Choroid plexus epithelial cell (primary cell): ENCODE data around the gene RPUSD4.

Experiments used
- DNase-seq: peaks from one replicate; pipeline ENCODE4 v3.0.0-alpha.2; 2010; ENCODE audit warnings: low read depth
- H3K4me3 ChIP-seq: 2 replicates; pipeline ENCODE4 v1.5.1; 2011; ENCODE audit warnings: low read depth, mild to moderate bottlenecking, control low read depth, low read length, moderate library complexity
- TF ChIP-seq, protein P1 (sequence below): conservative IDR thresholded peaks from 2 replicates; pipeline ENCODE4 v1.5.1; 2011; ENCODE audit warnings: low read depth, mild to moderate bottlenecking, control low read depth, inconsistent platforms, low read length, moderate library complexity

Gene RPUSD4

DNA sequence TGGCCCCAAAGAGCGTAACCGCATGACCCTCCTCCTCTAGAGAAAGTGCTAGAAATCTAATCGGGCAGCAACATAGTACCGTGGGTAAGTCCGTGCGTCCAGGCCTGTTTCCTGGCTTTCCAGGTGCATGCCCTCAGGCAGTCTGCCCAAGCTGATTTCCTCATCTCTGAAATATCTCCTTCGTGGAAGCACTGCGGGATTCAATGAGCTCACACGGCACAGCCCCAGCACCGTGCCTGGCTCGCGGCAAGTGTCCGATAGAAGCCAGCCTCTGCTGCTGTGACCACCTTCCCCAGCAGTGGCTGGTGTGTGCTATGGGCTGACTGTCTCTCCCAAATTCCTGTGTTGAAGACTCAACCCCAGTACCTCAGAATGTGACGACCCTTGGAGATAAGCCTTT is 20.7 kb downstream of the RPUSD4 start:
- TF ChIP-seq, protein P1, sequence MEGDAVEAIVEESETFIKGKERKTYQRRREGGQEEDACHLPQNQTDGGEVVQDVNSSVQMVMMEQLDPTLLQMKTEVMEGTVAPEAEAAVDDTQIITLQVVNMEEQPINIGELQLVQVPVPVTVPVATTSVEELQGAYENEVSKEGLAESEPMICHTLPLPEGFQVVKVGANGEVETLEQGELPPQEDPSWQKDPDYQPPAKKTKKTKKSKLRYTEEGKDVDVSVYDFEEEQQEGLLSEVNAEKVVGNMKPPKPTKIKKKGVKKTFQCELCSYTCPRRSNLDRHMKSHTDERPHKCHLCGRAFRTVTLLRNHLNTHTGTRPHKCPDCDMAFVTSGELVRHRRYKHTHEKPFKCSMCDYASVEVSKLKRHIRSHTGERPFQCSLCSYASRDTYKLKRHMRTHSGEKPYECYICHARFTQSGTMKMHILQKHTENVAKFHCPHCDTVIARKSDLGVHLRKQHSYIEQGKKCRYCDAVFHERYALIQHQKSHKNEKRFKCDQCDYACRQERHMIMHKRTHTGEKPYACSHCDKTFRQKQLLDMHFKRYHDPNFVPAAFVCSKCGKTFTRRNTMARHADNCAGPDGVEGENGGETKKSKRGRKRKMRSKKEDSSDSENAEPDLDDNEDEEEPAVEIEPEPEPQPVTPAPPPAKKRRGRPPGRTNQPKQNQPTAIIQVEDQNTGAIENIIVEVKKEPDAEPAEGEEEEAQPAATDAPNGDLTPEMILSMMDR = no peak
- DNase-seq = no peak
- H3K4me3 ChIP-seq = no peak overlapping the region

DNA sequence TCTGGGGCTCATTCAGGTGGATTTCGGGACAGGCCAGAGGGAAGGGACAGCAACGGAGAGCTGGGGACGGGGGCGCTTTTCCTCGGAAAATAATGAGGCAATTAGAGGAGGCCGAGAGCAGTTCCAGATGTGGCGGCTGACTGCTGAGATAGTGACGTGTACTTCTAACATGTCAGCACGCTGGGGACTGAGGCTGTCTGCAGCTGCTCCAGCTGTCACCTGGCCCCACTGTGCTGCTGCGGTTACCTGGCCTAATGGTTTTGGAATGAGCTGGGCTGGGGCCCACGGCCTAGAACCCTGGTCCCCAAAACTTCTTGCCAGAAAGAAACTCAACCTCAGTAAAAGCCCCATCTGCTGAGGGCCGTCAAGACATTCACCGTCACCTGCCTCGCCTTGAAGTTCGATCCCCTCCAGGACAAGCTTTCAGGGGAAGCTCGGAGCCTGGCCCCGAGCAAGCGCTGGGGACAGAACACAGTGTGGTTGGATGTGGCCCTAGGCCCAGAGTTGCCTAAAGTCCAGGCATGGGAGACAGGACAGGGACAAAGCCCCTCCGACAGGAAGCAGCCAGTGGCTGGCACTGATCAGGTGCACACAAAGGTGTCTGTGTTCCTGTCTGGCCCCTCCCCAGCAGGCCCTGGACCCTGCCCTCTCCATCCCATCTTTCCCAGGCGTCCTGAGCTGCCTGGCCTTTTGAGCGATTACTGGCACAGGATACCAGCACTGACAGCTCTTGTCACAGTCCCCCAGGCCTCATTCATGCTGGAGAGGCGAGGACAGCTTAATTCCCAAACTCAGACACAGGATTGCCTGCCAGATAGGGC is 22.1 kb downstream of the RPUSD4 start:
- no peak for DNase-seq
- no peak overlapping the region for H3K4me3 ChIP-seq

DNA sequence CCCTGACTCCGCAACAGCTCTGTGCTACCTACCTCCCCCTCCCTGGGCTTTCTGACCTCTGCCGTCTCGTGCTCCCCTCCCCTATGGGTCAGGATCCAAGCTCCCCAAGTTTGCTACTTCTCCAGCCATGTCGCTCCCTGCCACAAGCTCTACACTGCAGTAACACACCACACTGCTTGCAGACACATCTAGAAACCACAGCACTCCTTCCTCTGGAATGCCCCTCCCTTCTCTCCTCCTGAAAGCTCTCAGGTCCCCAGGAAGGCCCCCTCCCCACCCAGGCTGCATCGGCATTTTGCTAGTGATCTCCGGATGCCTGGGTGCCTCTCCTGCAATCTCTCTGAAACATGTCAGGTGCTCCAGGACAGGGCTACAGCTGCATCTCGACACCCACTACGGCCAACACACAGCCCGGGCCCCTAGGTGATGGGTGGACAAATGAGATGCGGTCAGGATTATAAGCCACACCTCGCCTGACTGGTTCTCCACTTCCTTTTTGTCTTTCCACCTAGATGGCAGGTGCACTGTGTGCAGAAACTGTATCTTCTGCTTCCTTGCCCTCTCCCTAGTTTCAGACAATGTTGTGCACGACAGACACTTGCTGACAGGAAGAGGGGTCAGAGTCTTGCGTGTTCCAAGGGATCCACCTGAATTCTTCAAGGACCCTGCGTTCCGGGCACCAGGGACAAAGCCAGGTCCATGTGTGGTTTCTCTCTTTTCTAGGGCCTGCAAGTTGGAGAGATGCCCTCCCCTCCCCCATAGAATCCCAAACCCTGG is 22.9 kb downstream of the RPUSD4 start:
- no peak for DNase-seq

More for the DNA sequence above, 22.1 kb downstream of the RPUSD4 start:
- TF ChIP-seq, protein P1 = no peak

DNA sequence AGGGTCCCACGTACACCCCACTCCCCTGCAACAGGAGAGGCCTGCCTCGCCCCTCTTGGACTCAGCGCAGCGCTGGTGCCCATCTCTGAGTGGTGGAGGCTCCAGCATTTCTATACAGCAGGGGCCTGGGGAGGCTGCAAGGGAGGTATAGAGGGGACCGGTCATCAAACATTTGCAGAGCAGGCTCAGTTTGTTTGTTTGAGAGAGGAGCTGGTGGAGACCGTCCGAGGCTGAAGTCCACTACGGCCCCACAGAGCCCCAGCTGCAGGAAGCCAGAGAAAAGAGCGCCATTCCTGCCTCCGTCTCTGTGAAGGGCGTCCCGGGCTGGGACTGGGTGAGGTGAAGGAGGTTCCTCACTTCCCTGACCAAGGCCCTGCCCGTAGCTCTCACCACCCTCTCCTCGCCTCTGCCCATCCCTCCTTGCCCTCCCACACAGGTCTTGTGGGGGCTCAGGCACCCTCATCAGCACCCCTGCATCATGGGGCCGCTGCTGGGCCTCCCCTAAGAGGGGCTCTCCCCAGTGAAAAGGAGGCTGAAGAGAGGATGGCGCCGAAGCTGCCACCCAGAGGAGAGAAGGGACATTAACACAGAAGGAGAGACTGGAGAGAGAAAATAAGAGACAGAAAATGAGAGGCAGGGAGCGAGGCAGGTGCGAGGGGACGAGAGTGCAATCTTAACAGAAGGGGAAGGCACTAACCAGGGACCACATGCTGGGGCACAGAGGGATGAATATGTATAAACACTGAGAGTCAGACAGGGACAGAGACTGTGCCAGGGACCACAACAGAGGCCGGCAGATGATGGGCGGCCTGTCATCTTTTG is 24.5 kb downstream of the RPUSD4 start:
- TF ChIP-seq, protein P1 = peak; percentile 38
- no peak overlapping the region for H3K4me3 ChIP-seq
- no peak for DNase-seq

More for the DNA sequence above, 22.9 kb downstream of the RPUSD4 start:
- TF ChIP-seq, protein P1 = no peak
- H3K4me3 ChIP-seq = no peak overlapping the region

DNA sequence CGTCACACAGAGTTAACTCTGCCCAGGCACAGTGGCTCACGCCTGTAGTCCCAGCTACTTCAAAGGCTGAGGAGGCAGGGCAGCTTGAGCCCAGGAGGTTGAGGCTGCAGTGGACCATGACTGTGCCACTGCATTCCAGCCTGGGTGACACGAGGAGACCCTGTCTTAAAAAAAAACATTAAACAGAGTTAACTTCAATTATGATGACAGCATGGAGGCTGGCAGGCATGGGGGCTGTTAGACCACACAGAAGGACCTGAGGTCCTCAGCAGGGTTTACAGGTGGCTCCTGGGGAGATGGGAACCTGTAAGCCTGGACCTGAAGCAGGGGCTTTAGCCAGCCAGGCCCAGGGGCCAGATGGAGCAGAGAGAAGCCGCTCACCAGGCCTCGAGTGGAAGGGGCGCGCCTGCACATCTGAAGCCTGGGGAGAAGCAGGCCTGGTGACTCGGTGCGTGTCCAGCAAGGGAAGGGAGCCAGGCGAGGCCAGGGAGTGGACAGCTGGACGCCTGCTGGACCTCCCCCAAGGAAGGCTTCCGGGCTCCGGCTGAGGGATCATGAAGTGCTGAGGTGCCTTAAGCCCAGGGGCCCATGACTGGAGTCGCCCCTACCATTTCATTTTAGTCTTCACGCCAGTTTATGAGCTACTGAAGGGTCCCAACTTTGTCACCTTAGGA is 25.3 kb downstream of the RPUSD4 start:
- H3K4me3 ChIP-seq = no peak overlapping the region
- DNase-seq = no peak
- TF ChIP-seq, protein P1 = no peak

DNA sequence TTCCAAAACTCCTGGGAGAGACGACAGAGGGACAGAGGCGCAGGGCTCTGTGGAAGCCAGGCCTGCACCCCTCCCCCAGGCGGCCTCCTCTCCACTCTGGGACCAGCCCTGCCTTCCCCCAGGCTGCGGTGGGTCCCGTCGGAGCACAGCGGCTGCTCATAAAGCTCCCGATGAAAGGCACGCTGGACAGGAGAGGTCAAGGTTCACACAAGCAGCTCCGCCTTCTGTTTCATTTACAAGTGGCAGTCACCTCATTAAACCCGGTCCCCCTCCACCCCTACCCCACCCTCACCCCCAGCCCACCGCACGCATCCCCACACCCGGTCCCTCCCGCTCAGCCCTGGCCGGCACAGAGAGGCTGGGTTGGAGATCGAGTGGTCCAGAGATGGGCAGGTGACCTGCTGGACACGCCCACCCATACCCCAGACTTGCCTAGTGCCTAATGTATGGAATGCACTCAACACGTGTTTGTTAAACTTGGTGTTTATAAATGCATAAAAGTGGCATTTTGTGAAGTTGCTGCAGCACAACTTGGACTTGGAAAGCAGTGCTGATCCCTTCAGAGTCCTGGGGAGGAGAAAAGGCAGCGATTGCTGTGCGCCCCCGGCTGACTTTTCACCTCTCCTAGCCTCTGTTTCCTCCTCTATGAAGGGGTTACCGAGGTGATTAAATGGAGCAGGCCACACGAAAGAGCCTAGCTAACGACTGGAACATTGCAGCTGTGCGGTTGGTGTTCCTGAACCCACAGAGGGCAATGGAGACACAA is 26.0 kb downstream of the RPUSD4 start:
- DNase-seq = no peak
- no peak overlapping the region for H3K4me3 ChIP-seq
- TF ChIP-seq, protein P1 = no peak
